HG02970 (cell line): ENCODE results near the gene DNAH9.

Experiments
- ATAC-seq: cut with Tn5 transposase; IDR thresholded peaks from one replicate; pipeline ENCODE4 v1.9.1; 2021; ENCODE audit warnings: mild to moderate bottlenecking, moderate library complexity, moderate number of reproducible peaks; ENCODE audit not compliant: unreplicated experiment, low FRiP score

DNAH9 gene

GRCh38 chr17:11738151-11738550 lies 139.9 kb downstream of the DNAH9 start:
- ATAC-seq, result no peak

- ATAC-seq, result no peak
These were observed 141.1 kb downstream of the DNAH9 start for GRCh38 chr17:11739351-11739750.

GRCh38 chr17:11739848-11740247 lies 141.6 kb downstream of the DNAH9 start:
- no peak for ATAC-seq

- ATAC-seq, result no peak
These were observed 144.6 kb downstream of the DNAH9 start for GRCh38 chr17:11742886-11743285.

- ATAC-seq, result no peak
These were observed 146.4 kb downstream of the DNAH9 start for GRCh38 chr17:11744696-11745095.

- ATAC-seq, result no peak
These were observed 149.2 kb downstream of the DNAH9 start for GRCh38 chr17:11747441-11747840.

GRCh38 chr17:11757815-11758214 lies 159.5 kb downstream of the DNAH9 start:
- ATAC-seq, result no peak

GRCh38 chr17:11768106-11768505 lies 169.8 kb downstream of the DNAH9 start:
- ATAC-seq, result no peak

GRCh38 chr17:11768981-11769380 lies 170.7 kb downstream of the DNAH9 start:
- ATAC-seq, result no peak

GRCh38 chr17:11772031-11772430 lies 173.8 kb downstream of the DNAH9 start:
- no peak for ATAC-seq

GRCh38 chr17:11779892-11780291 lies 181.6 kb downstream of the DNAH9 start:
- ATAC-seq, result no peak

- no peak for ATAC-seq
These were observed 182.4 kb downstream of the DNAH9 start for GRCh38 chr17:11780621-11781020.

- no peak for ATAC-seq
These were observed 188.6 kb downstream of the DNAH9 start for GRCh38 chr17:11786711-11787438.

GRCh38 chr17:11795906-11796305 lies 197.6 kb downstream of the DNAH9 start:
- no peak for ATAC-seq

GRCh38 chr17:11797803-11798202 lies 199.5 kb downstream of the DNAH9 start:
- ATAC-seq, result no peak

- no peak for ATAC-seq
These were observed 205.1 kb downstream of the DNAH9 start for GRCh38 chr17:11803231-11803969.

GRCh38 chr17:11805138-11805537 lies 206.9 kb downstream of the DNAH9 start:
- no peak for ATAC-seq

- no peak for ATAC-seq
These were observed 207.7 kb downstream of the DNAH9 start for GRCh38 chr17:11805952-11806351.

- no peak for ATAC-seq
These were observed 209.3 kb downstream of the DNAH9 start for GRCh38 chr17:11807606-11808005.

- ATAC-seq, result no peak
These were observed 215.0 kb downstream of the DNAH9 start for GRCh38 chr17:11813278-11813677.

- ATAC-seq, result no peak
These were observed 215.6 kb downstream of the DNAH9 start for GRCh38 chr17:11813871-11814270.

- no peak for ATAC-seq
These were observed 216.5 kb downstream of the DNAH9 start for GRCh38 chr17:11814655-11815262.
